NB4 (cell line): ENCODE data around the gene STK32C.

Experiments used
- DNase-seq: peaks from one replicate; pipeline ENCODE4 v3.0.0; 2010; ENCODE audit warnings: low read depth
- H3K4me3 ChIP-seq: one replicate; pipeline ENCODE4 v1.5.1; 2011; ENCODE audit warnings: mild to moderate bottlenecking, low read depth, low read length, moderate library complexity
- CTCF ChIP-seq: IDR thresholded peaks from one replicate; pipeline ENCODE4 v1.5.1; 2012; ENCODE audit warnings: low read depth, low read length
- MYC ChIP-seq: IDR thresholded peaks from 2 replicates; pipeline ENCODE4 v1.6.1; 2011; ENCODE audit warnings: low read depth, low read length
- POLR2A ChIP-seq: IDR thresholded peaks from 2 replicates; pipeline ENCODE4 v1.6.1; 2011; ENCODE audit warnings: mild to moderate bottlenecking; ENCODE audit not compliant: insufficient read length; ENCODE audit errors: extremely low read depth
- TF ChIP-seq, protein P1 (sequence below): IDR thresholded peaks from 2 replicates; pipeline ENCODE4 v1.6.1; 2011; ENCODE audit warnings: low read depth, low read length

STK32C gene

GRCh38 chr10:132303361-132304115, 4.2 kb downstream of the STK32C start:
- TF ChIP-seq MYC, result no peak
- TF ChIP-seq, protein P1, sequence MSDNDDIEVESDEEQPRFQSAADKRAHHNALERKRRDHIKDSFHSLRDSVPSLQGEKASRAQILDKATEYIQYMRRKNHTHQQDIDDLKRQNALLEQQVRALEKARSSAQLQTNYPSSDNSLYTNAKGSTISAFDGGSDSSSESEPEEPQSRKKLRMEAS, result no peak
- TF ChIP-seq CTCF, result no peak
- H3K4me3 ChIP-seq, result no peak overlapping the region
- no peak for DNase-seq

DNA sequence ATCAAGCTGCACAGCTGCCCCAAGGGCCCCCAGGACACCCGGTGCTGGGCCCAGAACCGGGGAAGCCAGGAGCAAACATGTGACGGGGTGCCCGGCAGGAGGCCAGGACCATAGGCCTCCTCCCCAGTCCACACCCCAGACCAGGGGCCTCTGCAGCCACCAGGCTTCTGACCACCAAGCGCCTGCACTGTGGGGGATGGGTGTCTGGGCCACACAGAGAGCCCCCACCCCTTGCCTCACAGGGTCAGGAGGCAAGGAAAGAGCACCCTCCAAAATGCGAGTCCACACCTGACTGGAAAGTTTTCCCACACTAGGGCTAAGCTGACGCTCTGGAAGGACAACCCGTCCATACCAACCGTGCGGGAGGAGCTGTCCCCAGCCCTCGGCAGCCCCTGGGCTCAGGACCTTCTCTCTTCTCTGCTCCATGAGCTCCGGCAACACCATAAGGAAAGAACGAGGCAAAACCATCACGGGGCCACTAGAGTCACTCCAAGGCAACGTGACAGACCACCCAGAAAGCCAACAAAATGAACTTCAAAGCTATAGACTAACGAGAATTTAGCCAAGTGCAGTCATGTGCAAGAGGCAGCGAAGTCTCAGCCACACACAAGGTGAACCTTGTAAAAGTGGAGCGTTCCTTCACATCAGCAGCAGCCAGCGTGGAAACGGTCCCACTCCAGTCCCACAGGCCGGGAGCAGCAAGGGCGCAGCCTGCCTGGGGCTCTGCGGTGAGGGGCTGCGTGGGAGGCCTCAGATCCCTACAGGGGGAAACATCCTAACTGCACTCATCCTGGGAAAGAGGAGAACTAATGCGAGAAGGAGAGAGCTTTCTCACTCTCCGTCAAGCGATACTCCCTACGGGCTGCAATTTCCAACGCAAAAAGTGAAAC, 5.1 kb downstream of the STK32C start:
- H3K4me3 ChIP-seq, result no peak overlapping the region
- TF ChIP-seq POLR2A (no peak), CTCF (no peak), MYC (no peak)
- TF ChIP-seq, protein P1, result no peak
- DNase-seq, result no peak

GRCh38 chr10:132301371-132302330, 6.1 kb downstream of the STK32C start:
- no peak for DNase-seq
- TF ChIP-seq CTCF, result no peak
- no peak for TF ChIP-seq POLR2A
- TF ChIP-seq MYC, result no peak
- TF ChIP-seq, protein P1, result no peak
- H3K4me3 ChIP-seq, result no peak overlapping the region

GRCh38 chr10:132300582-132300981, 7.2 kb downstream of the STK32C start:
- DNase-seq, result no peak
- H3K4me3 ChIP-seq, result no peak overlapping the region
- TF ChIP-seq POLR2A (no peak), CTCF (no peak), MYC (no peak)
- TF ChIP-seq, protein P1, result no peak
